GM18499 (cell line): Measurements from ENCODE around the gene GCNT2.
"Not testable (repeated sequence)": the region's sequence is repeated elsewhere in the genome, so short reads cannot be mapped to it uniquely, and the experiment has no call there.

Source experiments
- ATAC-seq: cut with Tn5 transposase; IDR thresholded peaks from one replicate; pipeline ENCODE4 v1.9.1; 2021; ENCODE audit warnings: moderate number of reproducible peaks; ENCODE audit not compliant: insufficient read depth, unreplicated experiment

GCNT2 gene

GRCh38 chr6:10576226-10576625 lies 55.1 kb downstream of the GCNT2 start:
- ATAC-seq = no peak

- ATAC-seq = no peak
These were observed 56.0 kb downstream of the GCNT2 start for GRCh38 chr6:10577112-10577511.

- ATAC-seq = no peak
These were observed 57.6 kb downstream of the GCNT2 start for GRCh38 chr6:10578723-10579122.

GRCh38 chr6:10579803-10580202 lies 58.7 kb downstream of the GCNT2 start:
- ATAC-seq = no peak

GRCh38 chr6:10580570-10580969 lies 59.4 kb downstream of the GCNT2 start:
- no peak for ATAC-seq

- ATAC-seq = not testable (repeated sequence)
These were observed 60.3 kb downstream of the GCNT2 start for GRCh38 chr6:10581402-10581801.

GRCh38 chr6:10582774-10583508 lies 61.8 kb downstream of the GCNT2 start:
- no peak for ATAC-seq

- no peak for ATAC-seq
These were observed 62.4 kb downstream of the GCNT2 start for GRCh38 chr6:10583509-10583901.

- ATAC-seq = no peak
These were observed 63.5 kb downstream of the GCNT2 start for GRCh38 chr6:10584607-10585006.

- no peak for ATAC-seq
These were observed 64.2 kb downstream of the GCNT2 start for GRCh38 chr6:10585209-10585845.

GRCh38 chr6:10586302-10586701 lies 65.2 kb downstream of the GCNT2 start:
- ATAC-seq = no peak

- ATAC-seq = no peak
These were observed 66.7 kb downstream of the GCNT2 start for GRCh38 chr6:10587656-10588406.

GRCh38 chr6:10588562-10589428 lies 67.6 kb downstream of the GCNT2 start:
- no peak for ATAC-seq

GRCh38 chr6:10589429-10589727 lies 68.2 kb downstream of the GCNT2 start:
- ATAC-seq = no peak

GRCh38 chr6:10589983-10590382 lies 68.8 kb downstream of the GCNT2 start:
- no peak for ATAC-seq

- ATAC-seq = no peak
These were observed 70.4 kb downstream of the GCNT2 start for GRCh38 chr6:10591422-10592160.

GRCh38 chr6:10595731-10596664 lies 74.8 kb downstream of the GCNT2 start:
- ATAC-seq = no peak

- no peak for ATAC-seq
These were observed 76.4 kb downstream of the GCNT2 start for GRCh38 chr6:10597499-10598001.
